RPMI8226 (cell line): ENCODE measurements around the gene SLC35B1.

Experiments
- DNase-seq: peaks from one replicate; pipeline ENCODE4 v3.0.0-alpha.2; 2015

The SLC35B1 gene, protein sequence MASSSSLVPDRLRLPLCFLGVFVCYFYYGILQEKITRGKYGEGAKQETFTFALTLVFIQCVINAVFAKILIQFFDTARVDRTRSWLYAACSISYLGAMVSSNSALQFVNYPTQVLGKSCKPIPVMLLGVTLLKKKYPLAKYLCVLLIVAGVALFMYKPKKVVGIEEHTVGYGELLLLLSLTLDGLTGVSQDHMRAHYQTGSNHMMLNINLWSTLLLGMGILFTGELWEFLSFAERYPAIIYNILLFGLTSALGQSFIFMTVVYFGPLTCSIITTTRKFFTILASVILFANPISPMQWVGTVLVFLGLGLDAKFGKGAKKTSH

GRCh38 chr17:49707608-49708514 lies at the start of gene SLC35B1:
Gene SLC35B1 (minus strand): TSS chr17:49707964. CDS start chr17:49707833, 131 bp downstream.
- DNase-seq: peak; percentile 99

DNA sequence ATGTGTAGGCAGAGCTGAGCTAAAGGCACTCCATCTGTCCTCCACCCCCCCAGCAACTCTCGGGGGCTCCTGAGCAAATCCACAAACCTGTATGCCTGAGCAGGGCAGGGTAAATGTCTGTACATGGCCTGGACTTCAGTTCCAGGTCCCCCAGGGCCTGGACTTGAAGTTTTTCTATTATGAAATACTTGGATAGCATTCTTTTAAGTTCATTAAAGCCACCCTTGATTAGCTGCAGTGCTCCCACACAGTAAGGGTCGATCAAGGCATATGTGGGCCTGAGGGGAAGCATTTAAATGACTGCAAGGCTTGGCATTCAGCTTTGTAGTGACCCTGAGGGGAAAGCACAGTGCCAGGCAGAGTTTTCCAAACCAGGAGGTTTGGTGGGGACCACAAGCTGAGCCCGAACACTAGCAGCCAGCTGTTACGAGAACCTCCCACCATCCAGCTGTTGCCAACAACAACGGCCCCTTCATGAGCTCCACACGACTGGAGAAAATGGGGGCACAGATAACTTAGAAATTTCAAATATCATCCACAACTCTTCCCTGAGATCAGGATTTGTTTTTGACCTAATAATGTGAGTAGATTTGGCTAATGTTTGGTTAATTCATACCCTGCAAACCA lies 49.5 kb upstream of the SLC35B1 start:
- no peak for DNase-seq

DNA sequence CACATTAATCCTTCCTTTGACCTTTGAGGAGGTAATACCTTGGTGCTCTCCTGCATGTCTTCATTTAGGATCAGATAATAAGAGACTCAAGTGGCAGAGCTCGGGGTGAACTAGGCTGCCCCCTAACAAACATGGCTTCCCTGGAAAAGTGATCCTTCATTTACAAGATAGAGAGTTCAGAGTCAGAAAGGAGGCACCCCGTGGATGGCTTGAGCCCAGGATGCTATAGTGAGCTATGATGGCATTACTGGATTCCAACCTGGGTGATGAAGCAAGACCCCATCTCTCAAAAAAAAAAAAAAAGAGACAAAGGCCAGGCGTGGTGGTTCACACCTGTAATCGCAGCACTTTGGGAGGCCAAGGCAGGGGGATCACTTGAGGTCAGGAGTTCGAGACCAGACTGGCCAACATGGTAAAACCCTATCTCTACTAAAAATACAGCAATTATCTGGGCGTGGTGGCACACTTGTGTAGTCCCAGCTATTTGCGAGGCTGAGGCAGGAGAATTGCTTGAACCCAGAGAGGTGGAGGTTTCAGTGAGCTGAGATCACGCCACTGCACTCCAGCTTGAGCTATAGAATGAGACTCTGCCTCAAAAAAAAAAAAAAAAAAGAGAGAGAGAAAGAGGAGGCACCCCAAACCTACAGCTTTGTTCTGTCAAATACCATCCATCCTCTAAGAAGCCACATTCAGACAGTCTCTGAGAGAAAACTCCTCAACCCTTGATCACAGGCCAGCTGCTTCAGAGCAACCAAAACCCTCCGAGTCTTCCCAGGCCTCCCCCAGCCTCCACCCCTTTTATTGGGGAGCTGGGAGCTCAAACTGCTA lies 48.8 kb upstream of the SLC35B1 start:
- DNase-seq: no peak

DNA sequence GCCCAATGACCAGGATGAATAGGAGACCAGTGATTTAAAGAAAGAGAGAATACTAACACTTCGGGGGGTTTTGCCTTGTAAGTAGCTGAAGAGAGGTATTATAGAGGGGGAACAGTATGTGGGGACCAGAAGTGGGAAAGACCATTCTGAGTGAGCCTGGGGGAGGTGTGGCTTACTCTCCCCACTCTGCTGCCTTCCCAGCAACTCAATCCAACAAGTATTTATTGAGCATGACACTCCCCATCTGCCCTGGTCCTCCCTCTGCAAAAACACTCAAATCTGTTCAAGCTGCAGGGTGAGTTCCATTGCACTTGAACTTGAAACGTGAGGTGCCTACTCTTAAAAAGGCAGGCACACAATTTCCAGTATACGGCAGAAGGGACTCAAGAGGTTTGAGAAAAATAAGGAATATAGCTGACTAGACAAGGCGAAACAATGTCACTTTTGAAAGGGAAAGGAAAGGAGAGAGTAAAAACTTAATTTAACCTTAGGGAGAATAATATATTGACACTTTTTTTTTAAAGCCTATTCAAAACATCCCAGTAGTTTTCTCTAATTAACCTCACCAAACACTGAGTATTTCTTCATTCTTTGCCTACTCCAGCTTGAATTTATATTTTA lies 48.0 kb upstream of the SLC35B1 start:
- no peak for DNase-seq

- no peak for DNase-seq
These were observed 46.2 kb upstream of the SLC35B1 start for GRCh38 chr17:49753959-49754391.

GRCh38 chr17:49752508-49752907 lies 44.7 kb upstream of the SLC35B1 start:
- no peak for DNase-seq

- DNase-seq: no peak
These were observed 42.0 kb upstream of the SLC35B1 start for GRCh38 chr17:49749730-49750129.

GRCh38 chr17:49748791-49749190 lies 41.0 kb upstream of the SLC35B1 start:
- DNase-seq: peak; percentile 75

DNA sequence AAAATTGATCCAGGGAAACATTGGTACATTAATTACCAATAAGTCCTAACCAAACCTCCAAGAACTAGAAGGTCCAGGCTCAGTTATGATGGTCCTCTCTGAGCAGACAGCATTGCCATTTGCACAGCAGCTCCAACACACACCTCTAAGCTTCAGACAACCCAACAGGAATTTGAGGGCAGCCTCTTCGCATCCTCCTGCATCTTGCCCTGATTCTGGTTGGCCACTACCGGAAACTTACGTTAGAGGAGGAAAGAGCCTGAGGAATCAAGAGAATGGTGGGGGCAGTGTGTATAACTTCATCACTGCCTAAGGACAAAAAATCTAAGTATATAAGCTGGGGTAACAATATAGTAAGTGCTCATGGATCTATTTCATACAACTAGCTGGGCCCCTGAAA lies 40.5 kb upstream of the SLC35B1 start:
- DNase-seq: no peak

GRCh38 chr17:49747632-49748031 lies 39.9 kb upstream of the SLC35B1 start:
- no peak for DNase-seq

DNA sequence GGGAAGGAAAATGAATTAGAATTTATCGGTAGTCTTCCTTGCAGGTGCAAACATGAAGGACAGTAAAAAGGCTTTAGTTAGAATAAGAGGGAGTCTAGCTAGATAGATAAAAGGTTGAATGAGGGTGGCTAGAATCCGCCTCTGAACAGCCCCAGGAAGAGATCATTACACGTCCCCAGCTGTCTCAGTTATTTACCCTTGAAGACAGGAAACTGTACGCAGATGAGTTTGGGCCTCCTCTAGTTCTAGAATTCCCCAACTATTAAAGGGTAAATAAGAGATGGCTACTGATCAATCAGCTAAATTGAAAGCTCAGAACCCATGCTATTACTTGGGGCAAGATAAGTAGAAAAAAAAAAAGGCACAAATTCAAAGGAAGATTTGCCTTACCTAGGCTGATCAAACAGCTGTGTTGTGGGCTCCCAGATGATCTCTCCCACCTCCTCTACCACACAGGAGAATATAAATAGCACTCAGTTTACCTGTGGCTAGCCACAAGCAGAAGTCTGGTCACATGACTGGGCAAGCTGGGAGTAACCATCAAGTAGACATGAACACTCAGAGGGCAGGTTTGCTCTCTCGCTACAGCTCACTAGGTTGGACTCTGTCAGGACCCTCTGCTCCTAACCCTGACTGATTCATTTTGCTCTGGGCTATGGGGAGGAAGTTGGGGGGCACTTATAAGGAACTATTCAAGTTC lies 39.2 kb upstream of the SLC35B1 start:
- DNase-seq: peak; percentile 78

DNA sequence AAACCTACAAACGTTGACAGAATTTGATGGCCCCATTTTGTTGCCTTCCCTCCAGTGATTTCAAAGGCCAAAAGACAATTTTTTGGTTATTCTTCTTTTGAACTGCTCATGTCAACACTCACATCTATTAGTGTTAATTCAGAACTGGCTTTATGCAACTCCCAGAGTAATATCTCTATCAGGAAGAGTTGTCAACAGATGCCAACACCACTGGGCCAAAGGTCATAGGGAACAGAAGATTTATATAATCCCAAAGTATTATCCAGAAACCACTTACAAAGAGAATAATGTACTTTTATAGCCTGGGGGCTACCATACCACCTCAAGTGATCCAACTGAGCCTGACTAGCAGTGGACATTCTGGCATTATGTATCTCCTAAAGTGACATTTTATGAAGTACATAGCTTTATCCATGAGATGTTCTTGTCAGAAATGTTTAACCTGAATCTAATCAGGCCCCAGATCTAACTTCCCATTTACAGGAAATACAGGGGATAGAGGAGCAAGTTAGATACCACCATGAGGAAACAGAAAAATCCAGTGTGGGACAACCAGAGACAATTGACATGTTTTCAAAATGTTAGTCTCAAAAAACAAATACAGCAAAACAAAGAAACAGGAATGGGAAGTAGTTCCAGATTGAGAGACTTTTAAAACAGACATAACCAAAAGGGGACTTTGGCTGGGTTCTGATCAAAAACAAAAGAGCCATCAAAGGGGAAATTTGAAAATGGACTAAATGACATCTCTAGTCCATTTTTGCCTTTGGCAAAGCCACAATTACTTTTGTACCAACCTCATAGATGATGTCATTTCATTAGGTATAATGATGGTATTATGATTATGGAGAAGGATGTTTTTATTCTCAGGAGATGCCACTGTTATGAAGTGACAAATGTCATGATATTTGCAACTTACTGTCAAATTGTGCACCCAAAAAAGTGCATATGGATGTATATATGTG lies 37.7 kb upstream of the SLC35B1 start:
- DNase-seq: no peak

DNA sequence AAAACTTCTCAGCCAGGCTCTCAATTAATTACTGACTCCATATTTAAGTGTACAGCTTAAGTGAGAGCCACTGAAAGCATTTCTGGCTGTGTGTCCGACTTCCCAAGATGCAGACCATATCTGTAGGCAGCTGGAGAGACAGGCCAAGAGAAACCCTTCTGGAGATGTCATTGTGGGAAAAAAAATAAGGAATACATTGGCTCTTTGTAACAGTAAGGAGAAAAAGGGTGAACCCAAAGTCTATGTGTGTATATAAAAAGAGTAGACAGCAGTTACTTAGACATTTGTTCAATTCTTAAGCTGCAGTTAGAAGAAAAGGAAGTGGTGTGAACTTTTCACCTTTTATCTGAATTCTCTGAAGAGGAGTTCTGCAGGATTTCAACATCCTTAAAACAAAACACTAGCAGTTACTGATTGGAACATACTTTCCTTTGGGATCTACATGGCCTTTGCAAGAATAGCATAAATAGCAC lies 34.4 kb upstream of the SLC35B1 start:
- peak; percentile 13 for DNase-seq

GRCh38 chr17:49741692-49742076 lies 33.9 kb upstream of the SLC35B1 start:
- no peak for DNase-seq

- DNase-seq: peak; percentile 57
These were observed 33.4 kb upstream of the SLC35B1 start for GRCh38 chr17:49741009-49741691.

DNA sequence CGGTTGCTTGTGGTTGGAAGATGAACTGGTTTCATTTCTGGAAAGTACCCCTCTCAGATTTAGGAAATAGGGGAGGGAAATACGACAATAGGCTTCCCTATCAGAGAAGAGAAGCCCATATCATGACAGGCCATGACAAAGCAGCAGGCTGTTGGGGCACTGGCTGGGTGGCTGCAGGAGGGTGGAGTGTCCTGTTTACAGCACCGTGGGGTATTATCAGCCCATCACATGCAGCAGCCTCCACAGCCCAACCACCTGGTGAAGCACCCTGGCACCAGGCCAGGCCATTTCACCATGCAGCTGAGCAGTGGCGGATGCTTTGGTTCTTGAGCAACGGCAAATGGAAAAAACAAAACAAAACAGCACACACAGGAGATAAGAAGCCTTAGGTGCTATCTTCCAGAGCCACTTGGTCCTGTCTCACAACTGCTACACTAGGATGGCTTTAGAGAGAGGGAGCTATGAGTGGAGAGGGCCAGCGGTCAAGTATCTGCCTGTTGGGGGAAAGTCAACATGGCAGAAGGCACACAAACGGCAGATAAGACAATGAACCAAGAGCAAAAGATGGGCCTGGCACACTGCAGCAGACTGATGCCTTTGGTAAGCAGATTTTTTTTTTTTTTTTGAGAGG lies 32.0 kb upstream of the SLC35B1 start:
- peak; percentile 97 for DNase-seq

DNA sequence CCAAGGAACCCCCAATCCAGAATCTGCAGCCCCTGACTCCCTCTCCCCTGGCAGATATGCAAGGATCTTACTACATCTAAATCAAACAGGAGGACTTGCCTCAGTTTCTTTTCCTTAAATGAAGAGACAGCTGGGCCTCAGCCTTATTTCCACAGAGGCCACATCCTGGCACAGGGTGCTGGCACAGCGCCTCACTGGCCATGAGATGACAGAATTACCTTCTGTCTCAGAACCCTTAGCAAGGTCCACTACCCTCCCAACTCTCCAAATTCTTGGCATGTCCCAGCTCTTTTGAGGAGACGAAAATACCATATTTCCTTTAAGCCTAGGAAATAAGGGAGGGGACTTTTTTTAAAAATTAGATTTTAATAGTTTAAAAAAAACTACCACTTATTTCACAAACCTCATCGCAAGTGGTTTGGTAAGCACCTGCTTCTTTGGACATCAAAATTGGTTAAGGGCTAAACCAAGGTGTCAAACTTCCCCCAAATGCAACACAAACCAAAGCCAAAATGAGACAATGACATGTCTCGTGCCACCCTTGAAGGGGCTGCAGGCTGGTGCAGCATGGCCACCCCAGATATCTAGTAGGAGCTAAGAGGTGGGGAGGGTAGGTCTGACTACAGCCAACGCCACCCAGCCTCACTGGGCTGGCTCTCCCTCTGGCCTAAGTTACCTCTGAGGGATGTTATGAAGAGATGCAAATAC lies 30.8 kb upstream of the SLC35B1 start:
- peak; percentile 25 for DNase-seq
